GM12878 (cell line): Measurements from ENCODE around the gene ZNF428. TPM values are rescaled to one million over a fixed set of nuclear protein-coding genes. Genes with fewer than 3 reads are reported as not detected.

Experiments used
- BCL11A ChIP-seq: IDR thresholded peaks from 2 replicates; pipeline ENCODE4 v1.6.1; 2011; ENCODE audit warnings: low read depth, low read length
- BRCA1 ChIP-seq: IDR thresholded peaks from 2 replicates; pipeline ENCODE4 v1.6.1; 2011; ENCODE audit warnings: low read depth, low read length, improper control_type of control experiment
- CBFB ChIP-seq: IDR thresholded peaks from 2 replicates; pipeline ENCODE4 v1.6.1; 2016; ENCODE audit warnings: antibody characterized with exemption, low read depth
- CHD2 ChIP-seq: IDR thresholded peaks from 2 replicates; pipeline ENCODE4 v1.6.1; 2011; ENCODE audit warnings: low read depth, low read length, improper control_type of control experiment, borderline replicate concordance
- CREB1 ChIP-seq: IDR thresholded peaks from 2 replicates; pipeline ENCODE4 v1.6.1; 2012; ENCODE audit warnings: low read depth, mild to moderate bottlenecking, inconsistent platforms
- CREM ChIP-seq: IDR thresholded peaks from 2 replicates; pipeline ENCODE4 v1.6.1; 2014; ENCODE audit warnings: antibody characterized with exemption, low read depth
- EED ChIP-seq: sonication (generic); IDR thresholded peaks from 2 replicates; pipeline ENCODE4 v1.6.1; 2016; ENCODE audit warnings: antibody characterized with exemption, low read depth
- ELK1 ChIP-seq: IDR thresholded peaks from 2 replicates; pipeline ENCODE4 v1.6.1; 2012; ENCODE audit warnings: low read depth, low read length, improper control_type of control experiment
- FOXK2 ChIP-seq: fragments of 450-650 bp; IDR thresholded peaks from 2 replicates; pipeline ENCODE4 v1.6.1; 2017; ENCODE audit warnings: mild to moderate bottlenecking, moderate library complexity
- IKZF1 ChIP-seq: fragments of 450-650 bp; conservative IDR thresholded peaks from 2 replicates; pipeline ENCODE4 v1.6.1; 2017; ENCODE audit warnings: antibody characterized with exemption, mild to moderate bottlenecking
- MTA2 ChIP-seq: fragments of 450-650 bp; IDR thresholded peaks from 2 replicates; pipeline ENCODE4 v1.6.1; 2016; ENCODE audit warnings: low read depth, mild to moderate bottlenecking, moderate library complexity
- NFXL1 ChIP-seq: fragments of 450-650 bp; IDR thresholded peaks from 2 replicates; pipeline ENCODE4 v1.6.1; 2017; ENCODE audit warnings: antibody characterized with exemption, mild to moderate bottlenecking, borderline replicate concordance
- RUNX3 ChIP-seq: IDR thresholded peaks from 2 replicates; pipeline ENCODE4 v1.6.1; 2012; ENCODE audit warnings: low read length, inconsistent platforms
- SREBF1 ChIP-seq: IDR thresholded peaks from 2 replicates; pipeline ENCODE4 v1.6.1; 2012; ENCODE audit warnings: mild to moderate bottlenecking, low read length
- STAT3 ChIP-seq: IDR thresholded peaks from 2 replicates; pipeline ENCODE4 v1.6.1; 2011; ENCODE audit warnings: low read depth, low read length, improper control_type of control experiment
- TBL1XR1 ChIP-seq: IDR thresholded peaks from 2 replicates; pipeline ENCODE4 v1.6.1; 2012; ENCODE audit warnings: low read depth, low read length, improper control_type of control experiment
- USF2 ChIP-seq: IDR thresholded peaks from 2 replicates; pipeline ENCODE4 v1.6.1; 2011; ENCODE audit warnings: low read depth, low read length, improper control_type of control experiment, borderline replicate concordance
- YBX1 ChIP-seq: fragments of 450-650 bp; IDR thresholded peaks from 2 replicates; pipeline ENCODE4 v1.6.1; 2016; ENCODE audit warnings: antibody characterized with exemption
- polyA plus RNA-seq, 11 experiments: library from polyadenylated mRNA; depleted of rRNA in 4 of 11; unstranded in 6 of 11; stranded (reverse) in 5 of 11; fragments of >200 nt; fragmentation: Nextera tagmentation in 4 of 11; fragmentation: Illumina TruSeq in 1 of 11; extraction: Ambion mirVana in 4 of 11; extraction: Trizol in 1 of 11; gene quantifications; 1 replicate in 1 of 11; 2 replicates in 10 of 11; pipeline versions ENCODE4 v1.2.1 to v1.2.3, GENCODE V29; 2011 to 2016; ENCODE audit warnings: inconsistent platforms in 2 of 11, missing spikeins in 2 of 11, low read depth in 1 of 11
- total RNA-seq, 4 experiments: library from RNA; depleted of rRNA in 3 of 4; stranded (reverse); fragments of >200 nt in 3 of 4; fragmentation: Illumina TruSeq in 1 of 4; extraction: Trizol in 1 of 4; gene quantifications; 2 replicates each; pipeline versions ENCODE4 v1.2.1 to v1.2.3, GENCODE V29; 2013 to 2021
- TF ChIP-seq, protein P1 (sequence below), 3 experiments: IDR thresholded peaks in 2 of 3; conservative IDR thresholded peaks in 1 of 3; 2 replicates each; pipeline ENCODE4 v1.5.1; 2011; ENCODE audit warnings: low read depth in 3 of 3, low read length in 3 of 3, mild to moderate bottlenecking in 3 of 3, control low read depth in 2 of 3, moderate library complexity in 2 of 3, inconsistent platforms in 1 of 3, mixed read lengths in 1 of 3; ENCODE audit not compliant: control insufficient read depth in 2 of 3, insufficient read depth in 1 of 3; ENCODE audit errors: extremely low read depth in 1 of 3
- TF ChIP-seq, protein P2 (sequence below): fragments of 450-650 bp; formaldehyde crosslinking; IDR thresholded peaks from 2 replicates; pipeline ENCODE4 v1.5.0; 2022; ENCODE audit warnings: mild to moderate bottlenecking, missing genetic modification characterization
- TF ChIP-seq, protein P3 (sequence below): IDR thresholded peaks from 2 replicates; pipeline ENCODE4 v1.6.1; 2012; ENCODE audit warnings: mild to moderate bottlenecking, low read depth, low read length

The ZNF428 gene
- total and polyA plus RNA-seq, 10 of the 15 experiments (the other 5 are each of a cell fraction or from before 2014, with no cell fraction given), result 0.27 to 57.8 (median 20.4) TPM

DNA sequence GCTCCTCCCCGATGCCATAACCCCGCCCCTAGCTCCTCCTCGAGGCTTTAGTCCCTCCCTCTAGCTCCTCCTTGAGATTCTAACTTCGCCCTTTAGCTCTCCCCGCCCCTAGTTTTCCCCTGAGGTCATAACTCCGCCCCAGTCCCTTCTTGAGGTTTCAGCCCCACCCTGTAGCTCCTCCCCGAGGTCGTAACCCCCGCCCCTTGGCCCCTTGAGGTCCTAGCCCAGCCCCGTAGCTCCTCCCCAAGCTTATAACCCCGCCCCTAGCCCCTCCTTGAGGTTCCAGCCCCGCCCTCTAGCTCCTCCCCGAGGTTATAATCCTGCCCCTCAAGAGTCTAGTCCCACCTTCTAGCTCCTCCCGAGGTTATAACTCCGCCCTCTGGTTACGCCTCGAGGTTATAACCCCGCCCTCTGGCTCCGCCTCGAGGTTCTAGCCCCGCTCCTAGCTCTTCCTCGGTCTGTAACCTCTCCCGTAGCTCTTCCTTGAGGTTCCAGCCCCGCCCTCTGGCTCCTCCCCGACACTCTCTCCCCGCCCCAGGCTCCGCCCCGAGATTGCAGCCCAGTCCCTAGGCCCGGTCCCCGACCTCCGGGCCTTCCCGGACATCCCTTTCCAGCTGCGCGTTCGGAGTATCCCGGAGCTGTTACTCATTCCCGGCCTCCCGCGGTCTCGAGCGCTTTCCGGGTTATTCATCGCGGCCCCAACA is 49.1 kb upstream of the ZNF428 start (continued):
- TF ChIP-seq, protein P1, sequence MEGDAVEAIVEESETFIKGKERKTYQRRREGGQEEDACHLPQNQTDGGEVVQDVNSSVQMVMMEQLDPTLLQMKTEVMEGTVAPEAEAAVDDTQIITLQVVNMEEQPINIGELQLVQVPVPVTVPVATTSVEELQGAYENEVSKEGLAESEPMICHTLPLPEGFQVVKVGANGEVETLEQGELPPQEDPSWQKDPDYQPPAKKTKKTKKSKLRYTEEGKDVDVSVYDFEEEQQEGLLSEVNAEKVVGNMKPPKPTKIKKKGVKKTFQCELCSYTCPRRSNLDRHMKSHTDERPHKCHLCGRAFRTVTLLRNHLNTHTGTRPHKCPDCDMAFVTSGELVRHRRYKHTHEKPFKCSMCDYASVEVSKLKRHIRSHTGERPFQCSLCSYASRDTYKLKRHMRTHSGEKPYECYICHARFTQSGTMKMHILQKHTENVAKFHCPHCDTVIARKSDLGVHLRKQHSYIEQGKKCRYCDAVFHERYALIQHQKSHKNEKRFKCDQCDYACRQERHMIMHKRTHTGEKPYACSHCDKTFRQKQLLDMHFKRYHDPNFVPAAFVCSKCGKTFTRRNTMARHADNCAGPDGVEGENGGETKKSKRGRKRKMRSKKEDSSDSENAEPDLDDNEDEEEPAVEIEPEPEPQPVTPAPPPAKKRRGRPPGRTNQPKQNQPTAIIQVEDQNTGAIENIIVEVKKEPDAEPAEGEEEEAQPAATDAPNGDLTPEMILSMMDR (IDR thresholded peaks at IDR 0.05 in 2 of 3, conservative IDR thresholded peaks at IDR 0.05 in 1 of 3; ENCODE audit: control insufficient read depth in 2 of 3, extremely low read depth in 1 of 3, insufficient read depth in 1 of 3, low read depth in 3 of 3, low read length in 3 of 3), result no peak
- TF ChIP-seq BCL11A (no peak), CHD2 (0 out of 2 replicates have a peak, but pooled peaks have one; percentile 23), CREM (no peak), ELK1 (no peak), YBX1 (no peak), CBFB (no peak), SREBF1 (no peak), STAT3 (no peak), FOXK2 (no peak), CREB1 (0 out of 2 replicates have a peak, but pooled peaks have one; percentile 3), NFXL1 (no peak), MTA2 (no peak), BRCA1 (no peak), TBL1XR1 (no peak), EED (peak; percentile 89; the same call in 1 of the 2 replicates), IKZF1 (no peak), RUNX3 (peak; percentile 17; the same call in 1 of the 2 replicates), USF2 (no peak)
- TF ChIP-seq, protein P2, sequence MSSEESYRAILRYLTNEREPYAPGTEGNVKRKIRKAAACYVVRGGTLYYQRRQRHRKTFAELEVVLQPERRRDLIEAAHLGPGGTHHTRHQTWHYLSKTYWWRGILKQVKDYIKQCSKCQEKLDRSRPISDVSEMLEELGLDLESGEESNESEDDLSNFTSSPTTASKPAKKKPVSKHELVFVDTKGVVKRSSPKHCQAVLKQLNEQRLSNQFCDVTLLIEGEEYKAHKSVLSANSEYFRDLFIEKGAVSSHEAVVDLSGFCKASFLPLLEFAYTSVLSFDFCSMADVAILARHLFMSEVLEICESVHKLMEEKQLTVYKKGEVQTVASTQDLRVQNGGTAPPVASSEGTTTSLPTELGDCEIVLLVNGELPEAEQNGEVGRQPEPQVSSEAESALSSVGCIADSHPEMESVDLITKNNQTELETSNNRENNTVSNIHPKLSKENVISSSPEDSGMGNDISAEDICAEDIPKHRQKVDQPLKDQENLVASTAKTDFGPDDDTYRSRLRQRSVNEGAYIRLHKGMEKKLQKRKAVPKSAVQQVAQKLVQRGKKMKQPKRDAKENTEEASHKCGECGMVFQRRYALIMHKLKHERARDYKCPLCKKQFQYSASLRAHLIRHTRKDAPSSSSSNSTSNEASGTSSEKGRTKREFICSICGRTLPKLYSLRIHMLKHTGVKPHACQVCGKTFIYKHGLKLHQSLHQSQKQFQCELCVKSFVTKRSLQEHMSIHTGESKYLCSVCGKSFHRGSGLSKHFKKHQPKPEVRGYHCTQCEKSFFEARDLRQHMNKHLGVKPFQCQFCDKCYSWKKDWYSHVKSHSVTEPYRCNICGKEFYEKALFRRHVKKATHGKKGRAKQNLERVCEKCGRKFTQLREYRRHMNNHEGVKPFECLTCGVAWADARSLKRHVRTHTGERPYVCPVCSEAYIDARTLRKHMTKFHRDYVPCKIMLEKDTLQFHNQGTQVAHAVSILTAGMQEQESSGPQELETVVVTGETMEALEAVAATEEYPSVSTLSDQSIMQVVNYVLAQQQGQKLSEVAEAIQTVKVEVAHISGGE (CRISPR knock-in tag), result no peak
- TF ChIP-seq, protein P3, sequence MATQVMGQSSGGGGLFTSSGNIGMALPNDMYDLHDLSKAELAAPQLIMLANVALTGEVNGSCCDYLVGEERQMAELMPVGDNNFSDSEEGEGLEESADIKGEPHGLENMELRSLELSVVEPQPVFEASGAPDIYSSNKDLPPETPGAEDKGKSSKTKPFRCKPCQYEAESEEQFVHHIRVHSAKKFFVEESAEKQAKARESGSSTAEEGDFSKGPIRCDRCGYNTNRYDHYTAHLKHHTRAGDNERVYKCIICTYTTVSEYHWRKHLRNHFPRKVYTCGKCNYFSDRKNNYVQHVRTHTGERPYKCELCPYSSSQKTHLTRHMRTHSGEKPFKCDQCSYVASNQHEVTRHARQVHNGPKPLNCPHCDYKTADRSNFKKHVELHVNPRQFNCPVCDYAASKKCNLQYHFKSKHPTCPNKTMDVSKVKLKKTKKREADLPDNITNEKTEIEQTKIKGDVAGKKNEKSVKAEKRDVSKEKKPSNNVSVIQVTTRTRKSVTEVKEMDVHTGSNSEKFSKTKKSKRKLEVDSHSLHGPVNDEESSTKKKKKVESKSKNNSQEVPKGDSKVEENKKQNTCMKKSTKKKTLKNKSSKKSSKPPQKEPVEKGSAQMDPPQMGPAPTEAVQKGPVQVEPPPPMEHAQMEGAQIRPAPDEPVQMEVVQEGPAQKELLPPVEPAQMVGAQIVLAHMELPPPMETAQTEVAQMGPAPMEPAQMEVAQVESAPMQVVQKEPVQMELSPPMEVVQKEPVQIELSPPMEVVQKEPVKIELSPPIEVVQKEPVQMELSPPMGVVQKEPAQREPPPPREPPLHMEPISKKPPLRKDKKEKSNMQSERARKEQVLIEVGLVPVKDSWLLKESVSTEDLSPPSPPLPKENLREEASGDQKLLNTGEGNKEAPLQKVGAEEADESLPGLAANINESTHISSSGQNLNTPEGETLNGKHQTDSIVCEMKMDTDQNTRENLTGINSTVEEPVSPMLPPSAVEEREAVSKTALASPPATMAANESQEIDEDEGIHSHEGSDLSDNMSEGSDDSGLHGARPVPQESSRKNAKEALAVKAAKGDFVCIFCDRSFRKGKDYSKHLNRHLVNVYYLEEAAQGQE, result no peak
